WTC11 (cell line): ENCODE results near the gene ATP5PB. TPM values are rescaled to one million over a fixed set of nuclear protein-coding genes. Genes with fewer than 3 reads are reported as not detected.

ENCODE experiments used
- ATAC-seq: fragments of 200-7000 bp; cut with Tn5 transposase; 2 replicates; pipeline ENCODE4 v1.10.0; 2021; ENCODE audit warnings: mild to moderate bottlenecking, moderate library complexity
- CTCF ChIA-PET: fragments of 300-600 bp; sonication (Branson Sonifier 250); formaldehyde crosslinking; loops from one replicate; lab custom pipeline; 2021; ENCODE audit warnings: antibody characterized with exemption; lab: Charles Lee
- POLR2A ChIA-PET: fragments of 350-600 bp; sonication (Branson Sonifier 250); formaldehyde crosslinking; loops from one replicate; lab custom pipeline; 2021; ENCODE audit warnings: antibody characterized with exemption; lab: Charles Lee
- DNase-seq: peaks from one replicate; pipeline ENCODE4 v3.0.0; 2021; ENCODE audit warnings: low spot score
- H3K27ac Mint-ChIP-seq: 2 replicates; pipeline ENCODE4 v1.8.0; 2021; ENCODE audit warnings: mixed read lengths
- H3K27me3 Mint-ChIP-seq: 2 replicates; pipeline ENCODE4 v1.8.0; 2021; ENCODE audit warnings: low read depth, mild to moderate bottlenecking, moderate library complexity, mixed read lengths
- H3K36me3 Mint-ChIP-seq: 2 replicates; pipeline ENCODE4 v1.8.0; 2021; ENCODE audit warnings: mixed read lengths
- H3K4me1 Mint-ChIP-seq: 2 replicates; pipeline ENCODE4 v1.8.0; 2022; ENCODE audit warnings: mixed read lengths
- H3K4me3 Mint-ChIP-seq: 2 replicates; pipeline ENCODE4 v1.8.0; 2021; ENCODE audit warnings: mild to moderate bottlenecking, moderate library complexity, mixed read lengths
- H3K9me3 Mint-ChIP-seq: 2 replicates; pipeline ENCODE4 v1.8.0; 2021; ENCODE audit warnings: mixed read lengths
- CBFB ChIP-seq: sonication (generic); formaldehyde crosslinking; IDR thresholded peaks from 2 replicates; pipeline ENCODE4 v1.8.1; 2022; ENCODE audit warnings: mild to moderate bottlenecking, low read depth, missing genetic modification reagents
- FOXP1 ChIP-seq: sonication (generic); formaldehyde crosslinking; IDR thresholded peaks from 2 replicates; pipeline ENCODE4 v1.8.0; 2022; ENCODE audit warnings: missing genetic modification reagents, mild to moderate bottlenecking, moderate library complexity, borderline replicate concordance
- GRHL2 ChIP-seq: fragments of 250-450 bp; sonication (Bioruptor Pico); IDR thresholded peaks from 2 replicates; pipeline ENCODE4 v1.8.0; 2022; ENCODE audit warnings: mild to moderate bottlenecking, moderate library complexity; ENCODE audit not compliant: insufficient replicate concordance, severe bottlenecking
- MXD4 ChIP-seq: fragments of 250-450 bp; sonication (Bioruptor Pico); IDR thresholded peaks from 2 replicates; pipeline ENCODE4 v1.8.0; 2021; ENCODE audit warnings: mild to moderate bottlenecking, moderate library complexity, borderline replicate concordance
- NFYB ChIP-seq: sonication (generic); formaldehyde crosslinking; conservative IDR thresholded peaks from 2 replicates; pipeline ENCODE4 v1.8.0; 2022; ENCODE audit warnings: low read depth, missing genetic modification reagents
- NR2C2 ChIP-seq: sonication (generic); formaldehyde crosslinking; IDR thresholded peaks from 2 replicates; pipeline ENCODE4 v1.8.0; 2022; ENCODE audit warnings: mild to moderate bottlenecking, missing genetic modification reagents
- PRRX2 ChIP-seq: fragments of 250-450 bp; sonication (Bioruptor Pico); IDR thresholded peaks from 2 replicates; pipeline ENCODE4 v1.8.0; 2021; ENCODE audit warnings: mild to moderate bottlenecking
- ZNF121 ChIP-seq: sonication (generic); formaldehyde crosslinking; IDR thresholded peaks from 2 replicates; pipeline ENCODE4 v1.8.0; 2023; ENCODE audit warnings: missing genetic modification reagents
- ZNF219 ChIP-seq: sonication (generic); formaldehyde crosslinking; IDR thresholded peaks from 2 replicates; pipeline ENCODE4 v1.8.0; 2023; ENCODE audit warnings: missing genetic modification reagents, mild to moderate bottlenecking, borderline replicate concordance
- ZNF317 ChIP-seq: sonication (generic); formaldehyde crosslinking; IDR thresholded peaks from 2 replicates; pipeline ENCODE4 v1.8.1; 2023; ENCODE audit warnings: low read depth, mild to moderate bottlenecking, moderate library complexity, missing genetic modification reagents, borderline replicate concordance
- total RNA-seq: library from RNA; stranded (reverse); gene quantifications from 3 replicates; pipeline ENCODE4 v1.2.3, GENCODE V29; 2021
- TF ChIP-seq, protein P1 (sequence below): sonication (generic); formaldehyde crosslinking; IDR thresholded peaks from 2 replicates; pipeline ENCODE4 v1.8.1; 2023; ENCODE audit warnings: mild to moderate bottlenecking, missing genetic modification reagents, moderate library complexity
- TF ChIP-seq, protein P2 (sequence below): sonication (generic); formaldehyde crosslinking; IDR thresholded peaks from 2 replicates; pipeline ENCODE4 v1.8.0; 2022; ENCODE audit warnings: mild to moderate bottlenecking, missing genetic modification reagents
- TF ChIP-seq, protein P3 (sequence below): sonication (generic); formaldehyde crosslinking; IDR thresholded peaks from 2 replicates; pipeline ENCODE4 v1.8.1; 2022; ENCODE audit warnings: missing genetic modification reagents, borderline replicate concordance
- TF ChIP-seq, protein P4 (sequence below): sonication (generic); formaldehyde crosslinking; IDR thresholded peaks from 2 replicates; pipeline ENCODE4 v1.8.1; 2022; ENCODE audit warnings: mild to moderate bottlenecking, moderate library complexity, missing genetic modification reagents
- TF ChIP-seq, protein P5 (sequence below): sonication (generic); formaldehyde crosslinking; IDR thresholded peaks from 2 replicates; pipeline ENCODE4 v1.8.0; 2023; ENCODE audit warnings: mild to moderate bottlenecking, missing genetic modification reagents
- TF ChIP-seq, protein P6 (sequence below): sonication (generic); formaldehyde crosslinking; IDR thresholded peaks from 2 replicates; pipeline ENCODE4 v1.8.1; 2022; ENCODE audit warnings: low read depth, missing genetic modification reagents, borderline replicate concordance
- TF ChIP-seq, protein P7 (sequence below): fragments of 250-450 bp; sonication (Bioruptor Pico); IDR thresholded peaks from 2 replicates; pipeline ENCODE4 v1.9.0; 2021; ENCODE audit warnings: mild to moderate bottlenecking
- TF ChIP-seq, protein P8 (sequence below): sonication (generic); formaldehyde crosslinking; IDR thresholded peaks from 2 replicates; pipeline ENCODE4 v1.8.1; 2023; ENCODE audit warnings: mild to moderate bottlenecking, missing genetic modification reagents
- TF ChIP-seq, protein P9 (sequence below): sonication (generic); formaldehyde crosslinking; IDR thresholded peaks from 2 replicates; pipeline ENCODE4 v1.8.1; 2022; ENCODE audit warnings: mild to moderate bottlenecking, missing genetic modification reagents, moderate library complexity, borderline replicate concordance

ATP5PB gene
- total RNA-seq, 1 experiment from 2014 or later, result 284 TPM

DNA sequence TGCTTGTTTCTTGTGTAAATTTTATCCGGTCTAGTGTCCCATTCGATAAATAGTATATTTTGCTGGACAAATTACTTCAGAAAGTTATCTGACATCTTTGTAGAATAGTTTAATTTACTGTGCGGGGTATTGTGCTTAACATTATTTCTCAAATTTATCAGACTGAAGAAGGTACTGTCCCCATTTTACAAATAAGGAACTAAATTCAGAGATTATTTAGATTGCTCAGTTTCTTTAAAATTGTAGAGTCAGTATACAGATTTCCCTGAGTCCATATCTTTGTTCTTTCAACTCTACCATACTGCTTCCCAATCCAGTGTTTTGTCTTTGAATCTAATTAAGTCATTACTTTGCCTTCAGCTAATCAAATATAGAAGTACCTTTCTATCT is 6.4 kb downstream of the ATP5PB start (continued):
- TF ChIP-seq, protein P1, sequence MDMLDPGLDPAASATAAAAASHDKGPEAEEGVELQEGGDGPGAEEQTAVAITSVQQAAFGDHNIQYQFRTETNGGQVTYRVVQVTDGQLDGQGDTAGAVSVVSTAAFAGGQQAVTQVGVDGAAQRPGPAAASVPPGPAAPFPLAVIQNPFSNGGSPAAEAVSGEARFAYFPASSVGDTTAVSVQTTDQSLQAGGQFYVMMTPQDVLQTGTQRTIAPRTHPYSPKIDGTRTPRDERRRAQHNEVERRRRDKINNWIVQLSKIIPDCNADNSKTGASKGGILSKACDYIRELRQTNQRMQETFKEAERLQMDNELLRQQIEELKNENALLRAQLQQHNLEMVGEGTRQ, result no peak
- TF ChIP-seq NFYB (CRISPR knock-in tag), result no peak
- TF ChIP-seq, all 79 proteins: peak for 0

DNA sequence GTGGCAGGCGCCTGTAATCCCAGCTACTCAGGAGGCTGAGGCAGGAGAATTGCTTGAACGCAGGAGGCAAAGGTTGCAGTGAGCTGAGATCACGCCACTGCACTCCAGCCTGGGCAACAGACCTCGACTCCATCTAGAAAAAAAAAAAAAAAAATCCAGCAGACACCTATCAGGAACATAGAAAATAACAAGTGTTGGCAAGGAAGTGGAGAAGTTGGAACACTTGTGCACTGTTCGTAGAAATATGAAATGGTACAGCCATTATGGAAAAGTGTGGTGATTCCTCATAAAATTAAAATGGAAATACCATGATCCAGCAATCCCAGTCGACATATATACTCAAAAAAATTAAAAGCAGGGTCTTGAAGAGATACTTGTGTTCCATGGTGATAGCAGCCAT is 12.5 kb downstream of the ATP5PB start:
- Mint-ChIP-seq H3K4me1 (no peaks in the 10 kb centered on the region), H3K9me3 (no peaks in the 10 kb centered on the region), H3K27me3 (no peaks in the 10 kb centered on the region), H3K27ac (no peak overlapping the region), H3K36me3 (peaks cover 42% of the 10 kb centered on the region), H3K4me3 (no peak overlapping the region)
- TF ChIP-seq, protein P2, sequence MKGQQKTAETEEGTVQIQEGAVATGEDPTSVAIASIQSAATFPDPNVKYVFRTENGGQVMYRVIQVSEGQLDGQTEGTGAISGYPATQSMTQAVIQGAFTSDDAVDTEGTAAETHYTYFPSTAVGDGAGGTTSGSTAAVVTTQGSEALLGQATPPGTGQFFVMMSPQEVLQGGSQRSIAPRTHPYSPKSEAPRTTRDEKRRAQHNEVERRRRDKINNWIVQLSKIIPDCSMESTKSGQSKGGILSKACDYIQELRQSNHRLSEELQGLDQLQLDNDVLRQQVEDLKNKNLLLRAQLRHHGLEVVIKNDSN, result no peak
- TF ChIP-seq PRRX2 (CRISPR knock-in tag) (no peak), GRHL2 (CRISPR knock-in tag) (no peak), ZNF317 (CRISPR knock-in tag) (no peak), MXD4 (CRISPR knock-in tag) (no peak), ZNF219 (no peak), FOXP1 (no peak), ZNF121 (CRISPR knock-in tag) (no peak), NR2C2 (CRISPR knock-in tag) (no peak), CBFB (CRISPR knock-in tag) (no peak)
- TF ChIP-seq, protein P3, sequence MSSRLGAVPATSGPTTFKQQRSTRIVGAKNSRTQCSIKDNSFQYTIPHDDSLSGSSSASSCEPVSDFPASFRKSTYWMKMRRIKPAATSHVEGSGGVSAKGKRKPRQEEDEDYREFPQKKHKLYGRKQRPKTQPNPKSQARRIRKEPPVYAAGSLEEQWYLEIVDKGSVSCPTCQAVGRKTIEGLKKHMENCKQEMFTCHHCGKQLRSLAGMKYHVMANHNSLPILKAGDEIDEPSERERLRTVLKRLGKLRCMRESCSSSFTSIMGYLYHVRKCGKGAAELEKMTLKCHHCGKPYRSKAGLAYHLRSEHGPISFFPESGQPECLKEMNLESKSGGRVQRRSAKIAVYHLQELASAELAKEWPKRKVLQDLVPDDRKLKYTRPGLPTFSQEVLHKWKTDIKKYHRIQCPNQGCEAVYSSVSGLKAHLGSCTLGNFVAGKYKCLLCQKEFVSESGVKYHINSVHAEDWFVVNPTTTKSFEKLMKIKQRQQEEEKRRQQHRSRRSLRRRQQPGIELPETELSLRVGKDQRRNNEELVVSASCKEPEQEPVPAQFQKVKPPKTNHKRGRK, result no peak
- TF ChIP-seq, protein P4, sequence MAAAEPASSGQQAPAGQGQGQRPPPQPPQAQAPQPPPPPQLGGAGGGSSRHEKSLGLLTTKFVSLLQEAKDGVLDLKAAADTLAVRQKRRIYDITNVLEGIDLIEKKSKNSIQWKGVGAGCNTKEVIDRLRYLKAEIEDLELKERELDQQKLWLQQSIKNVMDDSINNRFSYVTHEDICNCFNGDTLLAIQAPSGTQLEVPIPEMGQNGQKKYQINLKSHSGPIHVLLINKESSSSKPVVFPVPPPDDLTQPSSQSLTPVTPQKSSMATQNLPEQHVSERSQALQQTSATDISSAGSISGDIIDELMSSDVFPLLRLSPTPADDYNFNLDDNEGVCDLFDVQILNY (CRISPR knock-in tag), result no peak
- TF ChIP-seq, protein P5, sequence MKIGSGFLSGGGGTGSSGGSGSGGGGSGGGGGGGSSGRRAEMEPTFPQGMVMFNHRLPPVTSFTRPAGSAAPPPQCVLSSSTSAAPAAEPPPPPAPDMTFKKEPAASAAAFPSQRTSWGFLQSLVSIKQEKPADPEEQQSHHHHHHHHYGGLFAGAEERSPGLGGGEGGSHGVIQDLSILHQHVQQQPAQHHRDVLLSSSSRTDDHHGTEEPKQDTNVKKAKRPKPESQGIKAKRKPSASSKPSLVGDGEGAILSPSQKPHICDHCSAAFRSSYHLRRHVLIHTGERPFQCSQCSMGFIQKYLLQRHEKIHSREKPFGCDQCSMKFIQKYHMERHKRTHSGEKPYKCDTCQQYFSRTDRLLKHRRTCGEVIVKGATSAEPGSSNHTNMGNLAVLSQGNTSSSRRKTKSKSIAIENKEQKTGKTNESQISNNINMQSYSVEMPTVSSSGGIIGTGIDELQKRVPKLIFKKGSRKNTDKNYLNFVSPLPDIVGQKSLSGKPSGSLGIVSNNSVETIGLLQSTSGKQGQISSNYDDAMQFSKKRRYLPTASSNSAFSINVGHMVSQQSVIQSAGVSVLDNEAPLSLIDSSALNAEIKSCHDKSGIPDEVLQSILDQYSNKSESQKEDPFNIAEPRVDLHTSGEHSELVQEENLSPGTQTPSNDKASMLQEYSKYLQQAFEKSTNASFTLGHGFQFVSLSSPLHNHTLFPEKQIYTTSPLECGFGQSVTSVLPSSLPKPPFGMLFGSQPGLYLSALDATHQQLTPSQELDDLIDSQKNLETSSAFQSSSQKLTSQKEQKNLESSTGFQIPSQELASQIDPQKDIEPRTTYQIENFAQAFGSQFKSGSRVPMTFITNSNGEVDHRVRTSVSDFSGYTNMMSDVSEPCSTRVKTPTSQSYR (CRISPR knock-in tag), result no peak
- TF ChIP-seq, protein P6, sequence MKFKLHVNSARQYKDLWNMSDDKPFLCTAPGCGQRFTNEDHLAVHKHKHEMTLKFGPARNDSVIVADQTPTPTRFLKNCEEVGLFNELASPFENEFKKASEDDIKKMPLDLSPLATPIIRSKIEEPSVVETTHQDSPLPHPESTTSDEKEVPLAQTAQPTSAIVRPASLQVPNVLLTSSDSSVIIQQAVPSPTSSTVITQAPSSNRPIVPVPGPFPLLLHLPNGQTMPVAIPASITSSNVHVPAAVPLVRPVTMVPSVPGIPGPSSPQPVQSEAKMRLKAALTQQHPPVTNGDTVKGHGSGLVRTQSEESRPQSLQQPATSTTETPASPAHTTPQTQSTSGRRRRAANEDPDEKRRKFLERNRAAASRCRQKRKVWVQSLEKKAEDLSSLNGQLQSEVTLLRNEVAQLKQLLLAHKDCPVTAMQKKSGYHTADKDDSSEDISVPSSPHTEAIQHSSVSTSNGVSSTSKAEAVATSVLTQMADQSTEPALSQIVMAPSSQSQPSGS (CRISPR knock-in tag), result no peak
- TF ChIP-seq, protein P1, result no peak
- TF ChIP-seq, protein P7, sequence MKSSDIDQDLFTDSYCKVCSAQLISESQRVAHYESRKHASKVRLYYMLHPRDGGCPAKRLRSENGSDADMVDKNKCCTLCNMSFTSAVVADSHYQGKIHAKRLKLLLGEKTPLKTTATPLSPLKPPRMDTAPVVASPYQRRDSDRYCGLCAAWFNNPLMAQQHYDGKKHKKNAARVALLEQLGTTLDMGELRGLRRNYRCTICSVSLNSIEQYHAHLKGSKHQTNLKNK, result no peak
- TF ChIP-seq, protein P8, sequence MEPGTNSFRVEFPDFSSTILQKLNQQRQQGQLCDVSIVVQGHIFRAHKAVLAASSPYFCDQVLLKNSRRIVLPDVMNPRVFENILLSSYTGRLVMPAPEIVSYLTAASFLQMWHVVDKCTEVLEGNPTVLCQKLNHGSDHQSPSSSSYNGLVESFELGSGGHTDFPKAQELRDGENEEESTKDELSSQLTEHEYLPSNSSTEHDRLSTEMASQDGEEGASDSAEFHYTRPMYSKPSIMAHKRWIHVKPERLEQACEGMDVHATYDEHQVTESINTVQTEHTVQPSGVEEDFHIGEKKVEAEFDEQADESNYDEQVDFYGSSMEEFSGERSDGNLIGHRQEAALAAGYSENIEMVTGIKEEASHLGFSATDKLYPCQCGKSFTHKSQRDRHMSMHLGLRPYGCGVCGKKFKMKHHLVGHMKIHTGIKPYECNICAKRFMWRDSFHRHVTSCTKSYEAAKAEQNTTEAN, result no peak
- TF ChIP-seq, protein P9, sequence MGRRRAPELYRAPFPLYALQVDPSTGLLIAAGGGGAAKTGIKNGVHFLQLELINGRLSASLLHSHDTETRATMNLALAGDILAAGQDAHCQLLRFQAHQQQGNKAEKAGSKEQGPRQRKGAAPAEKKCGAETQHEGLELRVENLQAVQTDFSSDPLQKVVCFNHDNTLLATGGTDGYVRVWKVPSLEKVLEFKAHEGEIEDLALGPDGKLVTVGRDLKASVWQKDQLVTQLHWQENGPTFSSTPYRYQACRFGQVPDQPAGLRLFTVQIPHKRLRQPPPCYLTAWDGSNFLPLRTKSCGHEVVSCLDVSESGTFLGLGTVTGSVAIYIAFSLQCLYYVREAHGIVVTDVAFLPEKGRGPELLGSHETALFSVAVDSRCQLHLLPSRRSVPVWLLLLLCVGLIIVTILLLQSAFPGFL (CRISPR knock-in tag), result no peak
- ChIA-PET CTCF (no interaction called here), POLR2A (no interaction called here)
- ATAC-seq (no peak), DNase-seq (no peak)
